Measurements from ENCODE around the gene SH3BP5L. TPM values are rescaled to one million over a fixed set of nuclear protein-coding genes. Genes with fewer than 3 reads are reported as not detected.
A peak's percentile ranks its signal among the peaks of the same experiment; 100 is the strongest.

SH3BP5L gene
- total and polyA plus RNA-seq, 2 donors (not counting 1 experiment from before 2014, with no cell fraction given): 19.2 to 36.5 TPM

DNA sequence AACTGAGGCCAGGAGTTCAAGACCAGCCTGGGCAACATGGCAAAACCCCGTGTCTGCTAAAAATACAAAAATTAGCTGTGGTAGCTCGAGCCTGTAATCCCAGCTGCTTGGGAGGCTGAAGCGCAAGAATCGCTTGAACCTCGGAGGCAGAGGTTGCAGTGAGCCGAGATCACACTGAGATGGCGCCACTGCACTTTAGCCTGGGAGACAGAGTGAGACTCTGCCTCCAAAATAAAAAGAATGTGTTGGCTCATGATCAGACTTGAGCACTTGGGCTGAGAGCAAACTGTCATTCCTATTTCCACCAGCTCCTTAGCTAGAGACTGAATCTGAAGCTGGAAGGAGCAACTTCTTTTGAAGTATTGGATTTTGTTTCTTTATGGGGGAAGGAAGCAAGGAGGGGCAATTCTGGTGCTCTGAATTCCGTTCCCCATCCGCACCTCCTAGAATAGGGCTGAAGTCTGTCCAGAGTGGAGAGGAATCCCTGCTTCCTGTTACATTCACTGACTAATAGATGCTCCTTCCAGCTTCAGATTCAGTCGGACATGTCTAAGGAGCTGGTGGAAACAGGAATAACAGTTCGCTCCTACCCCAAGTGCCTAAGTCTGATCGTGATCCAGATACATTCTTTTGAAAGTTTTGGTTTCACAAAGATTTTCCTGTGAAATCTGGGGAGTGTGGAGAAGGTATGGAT, 16.1 kb upstream of the SH3BP5L start:
- peaks cover 38% of the 10 kb centered on the region for H3K4me1 Mint-ChIP-seq
- no peaks in the 10 kb centered on the region for H3K27me3 Mint-ChIP-seq
- H4K20me1 ChIP-seq (ENCODE audit: control insufficient read depth, insufficient read depth, low read length, poor library complexity, severe bottlenecking): peaks cover 28% of the 10 kb centered on the region
- ATAC-seq (ENCODE audit: low read depth) (no peak), DNase-seq (peak; percentile 42)
- H3K9ac ChIP-seq (ENCODE audit: low read length): no peak overlapping the region
- H3K9me3 ChIP-seq (ENCODE audit: control extremely low read depth in 1 of 3, control insufficient read depth in 2 of 3, insufficient read depth in 1 of 3, low read length in 2 of 3): no peaks in the 10 kb centered on the region
- H3K4me3 ChIP-seq (ENCODE audit: control extremely low read depth in 1 of 5, extremely low read depth in 1 of 5, insufficient read depth in 1 of 5, low read depth in 2 of 5, low read length in 4 of 5): no peak overlapping the region
- H3K27ac Mint-ChIP-seq: peak overlapping the region; percentile 33
- peaks cover 32 to 42% of the 10 kb centered on the region in 2 donors for H3K4me1 ChIP-seq (ENCODE audit: control insufficient read depth in 2 of 2, insufficient read depth in 2 of 2, low read length in 2 of 2)
- CTCF ChIA-PET: interaction anchor here (1.0 to 4.8 kb wide), 4 partner anchors 9 to 84 kb away, joined by 3 to 36 read pairs (median 6); partner anchors contain the start of gene ZNF692
- H3K9me3 Mint-ChIP-seq (ENCODE audit: insufficient read depth): no peaks in the 10 kb centered on the region
- no peak overlapping the region for H3K4me3 Mint-ChIP-seq
- no peak overlapping the region for H2AFZ ChIP-seq (ENCODE audit: insufficient read depth, low read depth, low read length, poor library complexity, severe bottlenecking)
- H3K27ac ChIP-seq (ENCODE audit: low read length in 2 of 2): peak overlapping the region in 1 of 2 donors; percentile 11
- POLR2A ChIA-PET: interaction anchor here (2.4 kb wide), 1 partner anchor 17 kb away, joined by 10 read pairs; the partner anchor contains the start of gene ZNF692
- peaks cover 6 to 44% of the 10 kb centered on the region in 2 experiments for H3K36me3 ChIP-seq (replicated peaks in 1 of 2; ENCODE audit: control extremely low read depth in 1 of 2, control insufficient read depth in 1 of 2, extremely low read depth in 1 of 2, insufficient read depth in 2 of 2, low read length in 1 of 2)
- whole genome bisulfite sequencing (ENCODE audit: insufficient coverage): 66% methylated on average over 10 of the region's 12 CpGs
- intact Hi-C loops (cut with micrococcal nuclease): no loop called here
- TF ChIP-seq EZH2 (IDR thresholded peaks at IDR 0.05; ENCODE audit: borderline replicate concordance, insufficient read depth, low read depth, low read length, poor library complexity, severe bottlenecking): no peak
- TF ChIP-seq, protein P1, sequence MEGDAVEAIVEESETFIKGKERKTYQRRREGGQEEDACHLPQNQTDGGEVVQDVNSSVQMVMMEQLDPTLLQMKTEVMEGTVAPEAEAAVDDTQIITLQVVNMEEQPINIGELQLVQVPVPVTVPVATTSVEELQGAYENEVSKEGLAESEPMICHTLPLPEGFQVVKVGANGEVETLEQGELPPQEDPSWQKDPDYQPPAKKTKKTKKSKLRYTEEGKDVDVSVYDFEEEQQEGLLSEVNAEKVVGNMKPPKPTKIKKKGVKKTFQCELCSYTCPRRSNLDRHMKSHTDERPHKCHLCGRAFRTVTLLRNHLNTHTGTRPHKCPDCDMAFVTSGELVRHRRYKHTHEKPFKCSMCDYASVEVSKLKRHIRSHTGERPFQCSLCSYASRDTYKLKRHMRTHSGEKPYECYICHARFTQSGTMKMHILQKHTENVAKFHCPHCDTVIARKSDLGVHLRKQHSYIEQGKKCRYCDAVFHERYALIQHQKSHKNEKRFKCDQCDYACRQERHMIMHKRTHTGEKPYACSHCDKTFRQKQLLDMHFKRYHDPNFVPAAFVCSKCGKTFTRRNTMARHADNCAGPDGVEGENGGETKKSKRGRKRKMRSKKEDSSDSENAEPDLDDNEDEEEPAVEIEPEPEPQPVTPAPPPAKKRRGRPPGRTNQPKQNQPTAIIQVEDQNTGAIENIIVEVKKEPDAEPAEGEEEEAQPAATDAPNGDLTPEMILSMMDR (IDR thresholded peaks at IDR 0.05): peak; percentile 58
- no peaks in the 10 kb centered on the region for H3K27me3 ChIP-seq (replicated peaks in 1 of 4; ENCODE audit: control extremely low read depth in 1 of 4, control insufficient read depth in 3 of 4, insufficient read depth in 4 of 4, low read length in 3 of 4)
- H3K79me2 ChIP-seq (ENCODE audit: control insufficient read depth, insufficient read depth, low read length): peaks cover 72% of the 10 kb centered on the region
- H3K4me2 ChIP-seq (replicated peaks; ENCODE audit: low read depth, low read length, poor library complexity, severe bottlenecking): no peak overlapping the region

DNA sequence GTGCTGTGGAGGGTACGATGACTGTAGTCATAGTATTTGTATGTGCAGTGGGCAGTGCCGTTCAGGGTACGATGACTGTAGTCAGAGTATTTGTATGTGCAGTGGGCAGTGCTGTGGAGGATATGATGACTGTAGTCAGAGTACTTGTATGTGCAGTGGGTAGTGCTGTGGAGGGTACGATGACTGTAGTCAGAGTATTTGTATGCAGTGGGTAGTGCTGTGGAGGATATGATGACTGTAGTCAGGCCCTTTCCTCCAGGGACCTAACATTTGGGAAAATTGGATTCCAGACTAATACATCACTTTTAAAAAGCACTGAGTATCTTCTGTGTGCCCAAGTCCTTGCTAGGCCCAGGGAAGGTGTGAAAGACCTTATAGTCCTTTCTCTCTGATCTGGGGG, 15.2 kb upstream of the SH3BP5L start:
- 89% methylated on average over 4 of the region's 4 CpGs for WGBS (ENCODE audit: insufficient coverage)
- Mint-ChIP-seq H3K27me3 (no peaks in the 10 kb centered on the region), H3K4me3 (peak overlapping the region; percentile 69), H3K27ac (peak overlapping the region; percentile 71), H3K4me1 (peaks cover 38% of the 10 kb centered on the region), H3K9me3 (ENCODE audit: insufficient read depth) (no peaks in the 10 kb centered on the region)
- TF ChIP-seq EZH2 (IDR thresholded peaks at IDR 0.05; ENCODE audit: borderline replicate concordance, insufficient read depth, low read depth, low read length, poor library complexity, severe bottlenecking): no peak
- TF ChIP-seq, protein P1 (IDR thresholded peaks at IDR 0.05): no peak
- no peak overlapping the region for H2AFZ ChIP-seq (ENCODE audit: insufficient read depth, low read depth, low read length, poor library complexity, severe bottlenecking)
- H3K4me3 ChIP-seq (ENCODE audit: control extremely low read depth in 1 of 5, extremely low read depth in 1 of 5, insufficient read depth in 1 of 5, low read depth in 2 of 5, low read length in 4 of 5): no peak overlapping the region
- intact Hi-C loops (cut with micrococcal nuclease): no loop called here
- peak overlapping the region; percentile 22 for H3K4me2 ChIP-seq (replicated peaks; ENCODE audit: low read depth, low read length, poor library complexity, severe bottlenecking)
- H3K79me2 ChIP-seq (ENCODE audit: control insufficient read depth, insufficient read depth, low read length): peaks cover 69% of the 10 kb centered on the region
- no peak for DNase-seq
- CTCF ChIA-PET: interaction anchor here (1.3 to 4.8 kb wide), 3 partner anchors 10 to 18 kb away, joined by 3 to 64 read pairs (median 36); partner anchors contain the start of gene ZNF692
- H3K27ac ChIP-seq (ENCODE audit: low read length in 2 of 2): peak overlapping the region in 1 of 2 donors; percentile 2
- peaks cover 32 to 42% of the 10 kb centered on the region in 2 donors for H3K4me1 ChIP-seq (ENCODE audit: control insufficient read depth in 2 of 2, insufficient read depth in 2 of 2, low read length in 2 of 2)
- no peaks in the 10 kb centered on the region for H3K9me3 ChIP-seq (ENCODE audit: control extremely low read depth in 1 of 3, control insufficient read depth in 2 of 3, insufficient read depth in 1 of 3, low read length in 2 of 3)
- no peak overlapping the region for H3K9ac ChIP-seq (ENCODE audit: low read length)
- POLR2A ChIA-PET: interaction anchor here (2.4 to 4.0 kb wide), 2 partner anchors 17 to 18 kb away, joined by 10 to 88 read pairs; partner anchors contain the start of gene ZNF692
- no peak for ATAC-seq (ENCODE audit: low read depth)
- H3K36me3 ChIP-seq (replicated peaks in 1 of 2; ENCODE audit: control extremely low read depth in 1 of 2, control insufficient read depth in 1 of 2, extremely low read depth in 1 of 2, insufficient read depth in 2 of 2, low read length in 1 of 2): peaks cover 3 to 35% of the 10 kb centered on the region in 2 experiments
- no peaks in the 10 kb centered on the region for H3K27me3 ChIP-seq (replicated peaks in 1 of 4; ENCODE audit: control extremely low read depth in 1 of 4, control insufficient read depth in 3 of 4, insufficient read depth in 4 of 4, low read length in 3 of 4)
- H4K20me1 ChIP-seq (ENCODE audit: control insufficient read depth, insufficient read depth, low read length, poor library complexity, severe bottlenecking): peaks cover 28% of the 10 kb centered on the region

Measured in B cell (primary cell).